HepG2 (cell line): Measurements from ENCODE around the gene VSIG2. TPM values are rescaled to one million over a fixed set of nuclear protein-coding genes. Genes with fewer than 3 reads are reported as not detected.

ENCODE experiments used
- CBX5 ChIP-seq: sonication (generic); formaldehyde crosslinking; IDR thresholded peaks from 2 replicates; pipeline ENCODE4 v1.4.0; 2020; ENCODE audit warnings: missing genetic modification reagents, borderline replicate concordance
- CREM ChIP-seq, 2 experiments: sonication (generic) in 1 of 2; formaldehyde crosslinking in 1 of 2; IDR thresholded peaks; 2 replicates each; pipeline versions ENCODE4 v1.4.0 to v1.6.1; 2016 to 2020; ENCODE audit warnings: antibody characterized with exemption in 1 of 2, mild to moderate bottlenecking in 1 of 2, missing genetic modification reagents in 1 of 2
- ISL2 ChIP-seq: sonication (generic); formaldehyde crosslinking; IDR thresholded peaks from 2 replicates; pipeline ENCODE4 v1.5.0; 2020; ENCODE audit warnings: missing genetic modification reagents
- MAF1 ChIP-seq: sonication (generic); formaldehyde crosslinking; IDR thresholded peaks from 2 replicates; pipeline ENCODE4 v1.5.0; 2020; ENCODE audit warnings: missing genetic modification reagents, borderline replicate concordance
- PHF21A ChIP-seq: sonication (generic); formaldehyde crosslinking; IDR thresholded peaks from 2 replicates; pipeline ENCODE4 v1.5.0; 2020; ENCODE audit warnings: mild to moderate bottlenecking, missing genetic modification reagents
- SNRNP70 ChIP-seq: fragments of 200-400 bp; formaldehyde crosslinking; IDR thresholded peaks from 2 replicates; pipeline ENCODE4 v1.6.1; 2017; ENCODE audit warnings: mild to moderate bottlenecking, low read depth, low read length, moderate library complexity
- TEF ChIP-seq: sonication (generic); formaldehyde crosslinking; IDR thresholded peaks from 2 replicates; pipeline ENCODE4 v1.5.0; 2020; ENCODE audit warnings: missing genetic modification reagents
- TRAFD1 ChIP-seq: sonication (generic); formaldehyde crosslinking; IDR thresholded peaks from 2 replicates; pipeline ENCODE4 v1.5.1; 2020; ENCODE audit warnings: missing genetic modification reagents, mild to moderate bottlenecking, borderline replicate concordance
- YY1 ChIP-seq: IDR thresholded peaks from 2 replicates; pipeline ENCODE4 v1.6.1; 2011; ENCODE audit warnings: low read length, low read depth, moderate library complexity, mild to moderate bottlenecking; ENCODE audit not compliant: insufficient read depth, insufficient replicate concordance
- ZBTB46 ChIP-seq: sonication (generic); formaldehyde crosslinking; IDR thresholded peaks from 2 replicates; pipeline ENCODE4 v1.4.0; 2020; ENCODE audit warnings: mild to moderate bottlenecking, missing genetic modification reagents, borderline replicate concordance
- ZFP82 ChIP-seq: sonication (generic); formaldehyde crosslinking; IDR thresholded peaks from 2 replicates; pipeline ENCODE4 v1.5.1; 2020; ENCODE audit warnings: mild to moderate bottlenecking, missing genetic modification reagents, borderline replicate concordance
- ZNF17 ChIP-seq: sonication (generic); formaldehyde crosslinking; IDR thresholded peaks from 2 replicates; pipeline ENCODE4 v1.5.0; 2020; ENCODE audit warnings: mild to moderate bottlenecking, missing genetic modification reagents
- ZNF280D ChIP-seq: sonication (generic); formaldehyde crosslinking; IDR thresholded peaks from 2 replicates; pipeline ENCODE4 v1.5.1; 2020; ENCODE audit warnings: mild to moderate bottlenecking, missing genetic modification reagents
- ZNF441 ChIP-seq: sonication (generic); formaldehyde crosslinking; IDR thresholded peaks from 2 replicates; pipeline ENCODE4 v1.7.0; 2021; ENCODE audit warnings: missing genetic modification reagents, borderline replicate concordance
- ZNF580 ChIP-seq: IDR thresholded peaks from 2 replicates; pipeline ENCODE4 v1.6.1; 2016; ENCODE audit warnings: low read depth, borderline replicate concordance
- ZNF619 ChIP-seq: sonication (generic); formaldehyde crosslinking; IDR thresholded peaks from 2 replicates; pipeline ENCODE4 v1.4.0; 2020; ENCODE audit warnings: mild to moderate bottlenecking, missing genetic modification reagents
- ZSCAN5A ChIP-seq: sonication (generic); formaldehyde crosslinking; IDR thresholded peaks from 2 replicates; pipeline ENCODE4 v1.8.0; 2022; ENCODE audit warnings: mild to moderate bottlenecking, missing genetic modification reagents, borderline replicate concordance
- polyA plus RNA-seq, 8 experiments: library from polyadenylated mRNA; depleted of rRNA in 3 of 8; stranded (reverse) in 7 of 8; unstranded in 1 of 8; fragments of >200 nt; fragmentation: Illumina TruSeq in 4 of 8; extraction: Trizol in 4 of 8; gene quantifications; 2 replicates each; pipeline versions ENCODE4 v1.2.1 to v1.2.3, GENCODE V29; 2011 to 2016; ENCODE audit warnings: low read depth in 4 of 8, missing spikeins in 1 of 8, mixed read lengths in 1 of 8; ENCODE audit not compliant: insufficient read depth in 1 of 8
- total RNA-seq, 5 experiments: library from RNA; depleted of rRNA; stranded (reverse); fragments of >200 nt; fragmentation: Illumina TruSeq; extraction: Trizol; gene quantifications; 2 replicates each; pipeline ENCODE4 v1.2.3, GENCODE V29; 2016; ENCODE audit warnings: low read depth in 1 of 5

Gene VSIG2
- total and polyA plus RNA-seq, 2 of the 13 experiments (the other 11 are each of a cell fraction or from before 2014, with no cell fraction given), result 0.80 to 2.7 TPM

- TF ChIP-seq ZSCAN5A (CRISPR knock-in tag) (peak; percentile 36; the same call in 1 of the 2 replicates), CREM (IDR thresholded peaks at IDR 0.05) (no peak; the same call in 1 of the 2 replicates), CREM (CRISPR knock-in tag; IDR thresholded peaks at IDR 0.05) (no peak; the same call in 1 of the 2 replicates), ZNF441 (peak; percentile 87; the same call in 1 of the 2 replicates), ZNF619 (CRISPR knock-in tag) (peak; percentile 91), PHF21A (CRISPR knock-in tag) (peak; percentile 51; the same call in 1 of the 2 replicates), CBX5 (CRISPR knock-in tag) (peak; percentile 20; the same call in 1 of the 2 replicates), TRAFD1 (CRISPR knock-in tag) (no peak), ZNF280D (CRISPR knock-in tag) (no peak), ZFP82 (CRISPR knock-in tag) (peak; percentile 45; the same call in 1 of the 2 replicates), YY1 (peak; percentile 98), TEF (CRISPR knock-in tag) (no peak), SNRNP70 (no peak), MAF1 (CRISPR knock-in tag) (0 out of 2 replicates have a peak, but pooled peaks have one; percentile 19), ZNF17 (CRISPR knock-in tag) (no peak), ZBTB46 (CRISPR knock-in tag) (no peak; the same call in 1 of the 2 replicates), ZNF580 (no peak; the same call in 1 of the 2 replicates), ISL2 (CRISPR knock-in tag) (peak; percentile 51; the same call in 1 of the 2 replicates)
Measured at GRCh38 chr11:124800226-124800929, 48.3 kb upstream of the VSIG2 start, which contains the start of gene MSANTD2 (continued).
